Hypothalamus (tissue), 51 donors: ENCODE results near the gene MRRF.

Experiments used
- DNase-seq, 51 donors: peaks; one replicate each; lab custom pipeline; 2025; lab: John Stamatoyannopoulos, UW

The MRRF gene

GRCh38 chr9:122376796-122377195 lies 112.1 kb downstream of the MRRF start:
- DNase-seq = no peak

DNA sequence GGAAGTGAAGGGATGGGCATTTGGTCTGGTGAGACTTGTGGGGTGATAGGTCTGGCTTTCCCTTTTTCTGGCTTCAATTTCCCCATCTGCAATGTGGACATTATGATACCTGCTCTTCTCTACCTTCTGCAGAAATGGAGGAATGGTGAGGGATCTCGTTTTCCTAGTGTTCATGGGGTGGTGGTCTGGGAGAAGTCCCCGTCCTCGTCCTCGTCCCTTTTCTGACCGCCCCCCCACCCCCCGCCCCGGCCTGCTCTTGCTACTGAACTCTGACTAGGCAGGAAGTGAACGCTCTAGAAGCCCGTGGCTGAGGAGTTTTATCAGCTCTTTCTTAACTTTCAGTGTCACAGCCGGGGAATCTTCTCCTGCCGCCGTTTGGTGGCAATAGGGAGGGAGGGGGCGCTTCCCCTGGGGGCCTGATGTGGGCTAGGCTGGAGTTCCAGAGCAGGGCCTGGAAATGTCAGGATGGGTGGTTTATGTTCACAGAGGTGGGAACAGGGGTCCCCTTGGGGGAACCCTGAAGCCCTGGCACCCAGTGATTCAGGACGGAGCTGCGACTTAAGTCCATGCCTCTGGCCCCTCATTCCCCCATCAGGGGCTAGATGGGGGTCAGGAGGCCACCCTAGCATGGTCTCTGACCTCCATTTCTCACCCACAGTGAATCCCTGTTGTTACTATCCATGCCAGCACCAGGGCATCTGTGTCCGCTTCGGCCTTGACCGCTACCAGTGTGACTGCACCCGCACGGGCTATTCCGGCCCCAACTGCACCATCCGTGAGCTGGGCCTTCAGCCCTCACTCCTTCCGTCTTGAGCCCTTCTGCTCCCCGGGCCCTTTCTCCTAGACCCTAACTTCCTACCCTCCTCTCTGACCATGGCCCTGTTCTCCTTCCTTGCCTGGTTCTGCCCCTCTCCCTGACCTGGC lies 112.8 kb downstream of the MRRF start:
- DNase-seq = no peak

GRCh38 chr9:122378236-122378635 lies 113.6 kb downstream of the MRRF start:
- DNase-seq = no peak

- no peak for DNase-seq
Observed at GRCh38 chr9:122379340-122379739, 114.7 kb downstream of the MRRF start.

DNA sequence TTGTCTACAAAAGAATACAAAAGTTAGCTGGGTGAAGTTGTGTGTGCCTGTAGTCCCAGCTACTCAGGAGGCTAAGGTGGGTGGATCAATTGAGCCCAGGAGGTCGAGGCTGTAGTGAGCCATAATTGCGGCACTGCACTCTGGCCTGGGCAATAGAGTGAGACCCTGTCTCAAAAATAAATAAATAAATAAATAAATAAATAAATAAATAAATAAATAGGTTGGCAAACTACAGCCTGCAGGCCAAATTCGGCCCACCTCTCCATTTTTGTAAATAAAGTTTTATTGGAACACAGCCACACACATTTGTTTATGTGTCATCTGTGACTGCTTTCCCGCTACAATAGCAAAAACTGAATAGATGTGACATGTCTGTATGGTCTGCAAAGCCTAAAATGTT lies 115.6 kb downstream of the MRRF start:
- no peak for DNase-seq
